DOHH2 (cell line): ENCODE results near the gene CAMSAP2.

ENCODE experiments used
- EZH2phosphoT487 ChIP-seq: fragments of 200-600 bp; sonication (generic); IDR thresholded peaks from 2 replicates; pipeline ENCODE4 v1.6.1; 2017; ENCODE audit warnings: borderline replicate concordance, mild to moderate bottlenecking, antibody characterized with exemption, low read length, moderate library complexity, mixed read lengths
- TF ChIP-seq, protein P1 (sequence below): fragments of 200-600 bp; sonication (generic); IDR thresholded peaks from one replicate; pipeline ENCODE4 v1.5.1; 2014; ENCODE audit warnings: antibody characterized with exemption, mild to moderate bottlenecking, low read depth, low read length; ENCODE audit not compliant: poor library complexity, severe bottlenecking

DNA sequence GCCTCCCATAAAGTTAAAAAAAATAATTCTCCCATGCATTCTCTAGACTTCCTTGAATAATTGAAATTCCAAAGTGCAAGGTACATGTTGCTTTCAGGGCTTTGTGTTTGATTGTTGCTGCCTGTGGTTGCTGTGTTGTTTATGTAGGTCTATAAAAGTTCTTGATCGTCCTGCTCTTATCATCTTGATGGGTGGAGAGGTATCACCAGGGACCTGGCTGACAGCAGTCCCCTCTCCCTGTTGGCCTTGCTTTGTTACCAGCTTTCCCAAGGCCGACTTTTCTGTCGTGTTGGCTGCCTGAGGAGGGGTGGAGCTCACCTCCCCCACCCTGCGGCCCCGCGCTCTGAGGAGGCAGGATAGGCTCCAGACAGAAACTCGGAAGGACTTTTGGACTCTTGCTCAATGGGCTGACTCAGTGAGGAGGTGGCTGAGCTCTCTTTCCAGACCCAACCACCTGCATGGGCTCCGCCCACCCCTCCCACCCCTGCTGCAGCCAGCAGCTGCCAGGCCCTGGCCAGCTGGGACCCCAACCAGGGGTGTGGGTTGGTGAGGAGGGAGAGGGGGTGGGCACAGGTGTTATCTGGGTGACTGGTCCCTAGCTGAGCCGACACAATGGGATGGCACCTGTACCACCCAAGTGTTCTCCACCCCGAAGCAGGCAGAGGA is 158.0 kb downstream of the CAMSAP2 start:
- TF ChIP-seq, protein P1, sequence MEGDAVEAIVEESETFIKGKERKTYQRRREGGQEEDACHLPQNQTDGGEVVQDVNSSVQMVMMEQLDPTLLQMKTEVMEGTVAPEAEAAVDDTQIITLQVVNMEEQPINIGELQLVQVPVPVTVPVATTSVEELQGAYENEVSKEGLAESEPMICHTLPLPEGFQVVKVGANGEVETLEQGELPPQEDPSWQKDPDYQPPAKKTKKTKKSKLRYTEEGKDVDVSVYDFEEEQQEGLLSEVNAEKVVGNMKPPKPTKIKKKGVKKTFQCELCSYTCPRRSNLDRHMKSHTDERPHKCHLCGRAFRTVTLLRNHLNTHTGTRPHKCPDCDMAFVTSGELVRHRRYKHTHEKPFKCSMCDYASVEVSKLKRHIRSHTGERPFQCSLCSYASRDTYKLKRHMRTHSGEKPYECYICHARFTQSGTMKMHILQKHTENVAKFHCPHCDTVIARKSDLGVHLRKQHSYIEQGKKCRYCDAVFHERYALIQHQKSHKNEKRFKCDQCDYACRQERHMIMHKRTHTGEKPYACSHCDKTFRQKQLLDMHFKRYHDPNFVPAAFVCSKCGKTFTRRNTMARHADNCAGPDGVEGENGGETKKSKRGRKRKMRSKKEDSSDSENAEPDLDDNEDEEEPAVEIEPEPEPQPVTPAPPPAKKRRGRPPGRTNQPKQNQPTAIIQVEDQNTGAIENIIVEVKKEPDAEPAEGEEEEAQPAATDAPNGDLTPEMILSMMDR = no peak
- TF ChIP-seq EZH2phosphoT487 = no peak
